AG10803 (cell line): ENCODE measurements around the gene LDB3.

Experiments
- DNase-seq: peaks from one replicate; pipeline ENCODE4 v3.0.0; 2010; ENCODE audit warnings: low read depth
- H3K4me3 ChIP-seq: 2 replicates; pipeline ENCODE4 v1.5.1; 2011; ENCODE audit warnings: mild to moderate bottlenecking, low read length, control low read depth
- TF ChIP-seq, protein P1 (sequence below): conservative IDR thresholded peaks from 2 replicates; pipeline ENCODE4 v1.5.1; 2011; ENCODE audit warnings: mild to moderate bottlenecking, low read length, control low read depth, inconsistent platforms

Gene LDB3

GRCh38 chr10:86724445-86724844 lies 56.1 kb downstream of the LDB3 start:
- no peak overlapping the region for H3K4me3 ChIP-seq
- TF ChIP-seq, protein P1, sequence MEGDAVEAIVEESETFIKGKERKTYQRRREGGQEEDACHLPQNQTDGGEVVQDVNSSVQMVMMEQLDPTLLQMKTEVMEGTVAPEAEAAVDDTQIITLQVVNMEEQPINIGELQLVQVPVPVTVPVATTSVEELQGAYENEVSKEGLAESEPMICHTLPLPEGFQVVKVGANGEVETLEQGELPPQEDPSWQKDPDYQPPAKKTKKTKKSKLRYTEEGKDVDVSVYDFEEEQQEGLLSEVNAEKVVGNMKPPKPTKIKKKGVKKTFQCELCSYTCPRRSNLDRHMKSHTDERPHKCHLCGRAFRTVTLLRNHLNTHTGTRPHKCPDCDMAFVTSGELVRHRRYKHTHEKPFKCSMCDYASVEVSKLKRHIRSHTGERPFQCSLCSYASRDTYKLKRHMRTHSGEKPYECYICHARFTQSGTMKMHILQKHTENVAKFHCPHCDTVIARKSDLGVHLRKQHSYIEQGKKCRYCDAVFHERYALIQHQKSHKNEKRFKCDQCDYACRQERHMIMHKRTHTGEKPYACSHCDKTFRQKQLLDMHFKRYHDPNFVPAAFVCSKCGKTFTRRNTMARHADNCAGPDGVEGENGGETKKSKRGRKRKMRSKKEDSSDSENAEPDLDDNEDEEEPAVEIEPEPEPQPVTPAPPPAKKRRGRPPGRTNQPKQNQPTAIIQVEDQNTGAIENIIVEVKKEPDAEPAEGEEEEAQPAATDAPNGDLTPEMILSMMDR, result no peak
- no peak for DNase-seq

DNA sequence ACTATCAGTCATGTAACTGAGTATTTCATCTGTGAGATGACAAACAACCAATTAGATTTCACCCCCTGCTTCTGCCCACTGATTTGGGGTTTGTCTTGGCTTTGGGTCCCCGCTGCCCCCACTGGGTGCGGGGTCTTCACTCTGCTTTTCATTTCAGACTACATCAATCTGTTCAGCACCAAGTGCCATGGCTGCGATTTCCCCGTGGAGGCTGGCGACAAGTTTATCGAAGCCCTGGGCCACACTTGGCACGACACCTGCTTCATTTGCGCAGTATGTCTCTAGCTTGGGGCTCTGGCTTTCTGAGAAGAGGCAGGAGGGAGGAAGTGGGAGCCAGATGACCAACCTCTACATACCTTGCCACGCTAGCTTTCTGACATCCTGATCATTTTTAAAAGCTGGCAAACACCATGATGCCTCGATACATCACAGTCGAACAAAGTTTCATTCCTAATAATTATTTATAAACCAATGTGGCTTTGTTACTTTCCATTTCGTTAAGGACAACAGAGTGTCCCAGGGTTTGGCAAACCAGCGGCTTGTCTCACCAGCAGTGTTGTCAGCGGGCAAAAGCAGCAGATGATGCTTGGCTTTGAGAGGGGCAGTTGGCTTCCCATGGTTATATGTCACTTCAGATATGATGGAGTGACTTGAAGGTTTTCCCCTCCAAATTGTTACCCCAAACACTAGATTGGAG lies 57.8 kb downstream of the LDB3 start:
- H3K4me3 ChIP-seq, result no peak overlapping the region
- TF ChIP-seq, protein P1, result no peak
- no peak for DNase-seq

- no peak for DNase-seq
- H3K4me3 ChIP-seq, result no peak overlapping the region
- TF ChIP-seq, protein P1, result no peak
Observed at GRCh38 chr10:86726677-86726999, 58.3 kb downstream of the LDB3 start.

- no peak overlapping the region for H3K4me3 ChIP-seq
- DNase-seq, result peak; percentile 46
- TF ChIP-seq, protein P1, result no peak
Observed at GRCh38 chr10:86727470-86727869, 59.2 kb downstream of the LDB3 start.

DNA sequence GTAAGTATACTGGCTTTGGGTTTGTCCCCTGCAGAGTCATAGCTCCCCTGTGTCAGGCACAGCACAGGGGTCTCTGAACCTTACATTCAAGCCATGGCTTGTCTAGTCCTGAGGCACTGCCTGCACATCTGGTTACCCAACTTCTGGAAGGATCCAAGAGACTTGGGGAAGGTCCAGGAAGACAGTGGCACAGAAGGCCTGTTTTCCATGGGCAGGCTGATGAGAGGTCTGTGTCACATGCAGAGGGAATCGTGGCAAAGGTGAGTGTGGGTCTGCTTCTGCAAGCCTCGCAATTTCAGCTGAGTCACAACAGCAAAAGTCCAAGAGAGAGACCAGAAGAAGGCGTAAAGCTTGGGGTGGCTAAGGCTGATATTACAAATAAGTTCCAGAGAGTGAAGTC lies 59.7 kb downstream of the LDB3 start:
- DNase-seq, result no peak
- no peak overlapping the region for H3K4me3 ChIP-seq
- TF ChIP-seq, protein P1, result no peak

DNA sequence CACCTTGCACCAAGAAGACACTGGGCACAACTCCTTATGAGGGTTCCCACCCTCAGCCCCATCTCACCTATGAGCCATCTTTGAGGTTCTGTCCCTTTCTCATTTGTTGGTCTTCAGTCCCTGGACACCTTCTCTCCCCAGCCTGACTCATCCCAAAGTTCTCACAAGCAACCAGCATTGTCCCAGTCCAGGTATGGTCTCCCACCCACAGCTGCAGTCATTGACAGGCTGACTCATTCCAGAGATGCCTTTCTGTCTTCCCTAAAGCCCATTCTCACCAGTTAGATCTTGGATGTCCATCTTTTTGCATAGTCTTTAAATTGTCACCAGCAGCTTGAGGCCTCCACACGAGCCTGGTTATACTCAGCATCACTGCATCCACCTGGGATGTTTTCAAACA lies 61.4 kb downstream of the LDB3 start:
- TF ChIP-seq, protein P1, result no peak
- no peak overlapping the region for H3K4me3 ChIP-seq
- no peak for DNase-seq

GRCh38 chr10:86730227-86730626 lies 61.9 kb downstream of the LDB3 start:
- no peak for DNase-seq
- TF ChIP-seq, protein P1, result no peak
- H3K4me3 ChIP-seq, result no peak overlapping the region
